22Rv1 (cell line): ENCODE results near the gene PLXND1.

Experiments
- ZFX ChIP-seq: fragments of 450-650 bp; IDR thresholded peaks from 2 replicates; pipeline ENCODE4 v1.6.1; 2017; ENCODE audit warnings: antibody characterized with exemption, borderline replicate concordance
- TF ChIP-seq, protein P1 (sequence below): fragments of 450-650 bp; IDR thresholded peaks from 2 replicates; pipeline ENCODE4 v1.5.1; 2017; ENCODE audit warnings: mild to moderate bottlenecking

DNA sequence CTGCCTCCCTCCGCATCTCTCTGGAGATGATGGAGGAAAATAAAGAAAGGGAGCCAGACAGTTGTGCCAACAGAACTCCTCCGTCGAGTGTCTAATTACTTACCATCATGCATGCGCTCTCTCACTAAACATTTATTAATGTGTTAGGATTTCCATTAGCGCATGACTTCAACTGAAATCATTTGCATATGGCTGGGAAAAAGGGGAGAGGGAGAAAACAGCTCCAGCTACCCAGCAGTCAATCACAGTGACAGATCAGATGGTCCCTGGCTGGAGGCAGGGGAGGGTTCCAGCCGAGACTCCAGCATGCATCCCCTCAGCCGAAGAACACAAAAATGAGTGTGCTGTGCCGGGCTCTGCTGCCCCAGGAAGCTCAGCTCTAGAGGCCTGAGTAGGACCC, 84.9 kb downstream of the PLXND1 start:
- TF ChIP-seq, protein P1, sequence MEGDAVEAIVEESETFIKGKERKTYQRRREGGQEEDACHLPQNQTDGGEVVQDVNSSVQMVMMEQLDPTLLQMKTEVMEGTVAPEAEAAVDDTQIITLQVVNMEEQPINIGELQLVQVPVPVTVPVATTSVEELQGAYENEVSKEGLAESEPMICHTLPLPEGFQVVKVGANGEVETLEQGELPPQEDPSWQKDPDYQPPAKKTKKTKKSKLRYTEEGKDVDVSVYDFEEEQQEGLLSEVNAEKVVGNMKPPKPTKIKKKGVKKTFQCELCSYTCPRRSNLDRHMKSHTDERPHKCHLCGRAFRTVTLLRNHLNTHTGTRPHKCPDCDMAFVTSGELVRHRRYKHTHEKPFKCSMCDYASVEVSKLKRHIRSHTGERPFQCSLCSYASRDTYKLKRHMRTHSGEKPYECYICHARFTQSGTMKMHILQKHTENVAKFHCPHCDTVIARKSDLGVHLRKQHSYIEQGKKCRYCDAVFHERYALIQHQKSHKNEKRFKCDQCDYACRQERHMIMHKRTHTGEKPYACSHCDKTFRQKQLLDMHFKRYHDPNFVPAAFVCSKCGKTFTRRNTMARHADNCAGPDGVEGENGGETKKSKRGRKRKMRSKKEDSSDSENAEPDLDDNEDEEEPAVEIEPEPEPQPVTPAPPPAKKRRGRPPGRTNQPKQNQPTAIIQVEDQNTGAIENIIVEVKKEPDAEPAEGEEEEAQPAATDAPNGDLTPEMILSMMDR, result no peak
- no peak for TF ChIP-seq ZFX
